Prostate gland (tissue), 2 donors: Measurements from ENCODE around the gene LYSMD1. TPM values are rescaled to one million over a fixed set of nuclear protein-coding genes. Genes with fewer than 3 reads are reported as not detected.
A peak's percentile ranks its signal among the peaks of the same experiment; 100 is the strongest.

Experiments used
- DNase-seq: peaks from one replicate; pipeline ENCODE4 v3.0.0-alpha.2; 2019; ENCODE audit warnings: low spot score
- H3K27ac ChIP-seq, 2 donors: fragments of 200-600 bp; sonication (generic); 2 replicates each; pipeline ENCODE4 v1.5.1; 2017 to 2019
- H3K27me3 ChIP-seq: fragments of 200-600 bp; sonication (generic); replicated peaks from 2 replicates; pipeline ENCODE4 v1.5.1; 2019; ENCODE audit not compliant: insufficient read depth
- H3K36me3 ChIP-seq, 2 donors: fragments of 200-600 bp; sonication (generic); 1 replicate in 1 of 2; 2 replicates in 1 of 2; pipeline versions ENCODE4 v1.5.1 to v1.8.1; 2017 to 2019
- H3K4me1 ChIP-seq: fragments of 200-600 bp; sonication (generic); replicated peaks from 2 replicates; pipeline ENCODE4 v1.5.1; 2019
- H3K4me3 ChIP-seq, 2 donors: fragments of 200-600 bp; sonication (generic); 2 replicates each; pipeline ENCODE4 v1.5.1; 2017 to 2019
- H3K9me3 ChIP-seq: fragments of 200-600 bp; sonication (generic); 2 replicates; pipeline ENCODE4 v1.5.1; 2017
- POLR2A ChIP-seq: fragments of 450-650 bp; IDR thresholded peaks from one replicate; pipeline ENCODE4 v1.6.1; 2016; ENCODE audit warnings: antibody characterized with exemption, mild to moderate bottlenecking
- POLR2AphosphoS5 ChIP-seq: sonication (generic); formaldehyde crosslinking; IDR thresholded peaks from one replicate; pipeline ENCODE4 v1.6.1; 2017; ENCODE audit warnings: antibody characterized with exemption
- WGBS: methylation state at CpG from one replicate; pipeline ENCODE4 v1.1.5; 2018; 5-methylcytosine and 5-hydroxymethylcytosine counted together
- intact Hi-C: fragments of 100-400 bp; cut with DNase I; formaldehyde crosslinking; loops from one replicate; pipeline ENCODE4 v1.14.2; 2022
- total RNA-seq, 2 donors: library from RNA; depleted of rRNA; stranded (reverse); fragments of >200 nt; gene quantifications; one replicate each; pipeline ENCODE4 v1.1.0, GENCODE V29; 2016
- TF ChIP-seq, protein P1 (sequence below), 4 experiments: fragments of 200-600 bp in 2 of 4; fragments of 450-650 bp in 2 of 4; sonication (generic) in 2 of 4; IDR thresholded peaks; 1 replicate in 3 of 4; 2 replicates in 1 of 4; pipeline ENCODE4 v1.5.1; 2016 to 2019; ENCODE audit warnings: antibody characterized with exemption in 4 of 4, mild to moderate bottlenecking in 2 of 4, moderate library complexity in 2 of 4

The LYSMD1 gene
- total RNA-seq, 2 donors from 2014 or later, result 7.3 to 19.3 TPM

DNA sequence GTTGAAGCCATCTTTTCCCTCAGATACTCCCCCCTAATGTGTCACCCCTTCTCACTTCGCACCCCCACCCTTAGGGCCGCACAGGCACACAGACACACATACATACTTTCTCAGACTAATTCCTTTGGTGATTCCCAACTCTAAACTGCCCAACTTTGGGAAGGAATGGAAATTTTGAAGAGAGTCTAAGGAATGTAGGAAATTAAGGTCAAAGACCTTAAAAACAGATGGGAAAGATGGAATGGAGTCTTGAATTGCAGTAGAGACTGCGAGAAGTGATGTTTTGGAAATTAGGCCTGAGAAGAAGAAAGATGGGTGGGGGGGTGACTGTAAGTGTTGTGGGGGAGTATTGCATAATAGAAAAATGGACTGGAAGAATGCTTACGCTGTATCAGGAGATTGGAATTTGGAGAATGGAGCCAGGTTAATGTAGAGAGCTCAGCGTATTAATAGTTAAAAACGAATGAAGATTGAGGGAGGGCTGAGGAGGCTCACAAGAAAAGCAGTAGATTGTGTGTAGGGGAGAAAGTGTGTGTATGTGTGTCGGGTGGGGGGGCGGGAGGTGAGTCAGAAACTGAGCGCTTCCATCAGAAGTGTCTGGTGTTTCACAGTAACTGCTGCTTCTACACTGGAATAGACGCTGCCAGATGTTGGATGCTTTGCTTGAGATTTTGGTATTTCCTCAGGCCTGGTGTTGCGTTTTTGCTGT lies 34.3 kb upstream of the LYSMD1 start:
- Histone ChIP-seq H3K36me3 (peaks cover 0 to 4% of the 10 kb centered on the region in 2 donors), H3K4me3 (peak overlapping the region; percentile 55 to 82), H3K9me3 (no peaks in the 10 kb centered on the region), H3K27ac (peak overlapping the region; percentile 26 to 95), H3K4me1 (peaks cover 6% of the 10 kb centered on the region), H3K27me3 (no peaks in the 10 kb centered on the region)
- WGBS, result 15% methylated on average over 11 of the region's 11 CpGs
- intact Hi-C loops, result loop anchor here (2.0 kb wide), 1 partner anchor 55 kb away; the partner anchor contains the start of gene PSMD4
- TF ChIP-seq, protein P1, sequence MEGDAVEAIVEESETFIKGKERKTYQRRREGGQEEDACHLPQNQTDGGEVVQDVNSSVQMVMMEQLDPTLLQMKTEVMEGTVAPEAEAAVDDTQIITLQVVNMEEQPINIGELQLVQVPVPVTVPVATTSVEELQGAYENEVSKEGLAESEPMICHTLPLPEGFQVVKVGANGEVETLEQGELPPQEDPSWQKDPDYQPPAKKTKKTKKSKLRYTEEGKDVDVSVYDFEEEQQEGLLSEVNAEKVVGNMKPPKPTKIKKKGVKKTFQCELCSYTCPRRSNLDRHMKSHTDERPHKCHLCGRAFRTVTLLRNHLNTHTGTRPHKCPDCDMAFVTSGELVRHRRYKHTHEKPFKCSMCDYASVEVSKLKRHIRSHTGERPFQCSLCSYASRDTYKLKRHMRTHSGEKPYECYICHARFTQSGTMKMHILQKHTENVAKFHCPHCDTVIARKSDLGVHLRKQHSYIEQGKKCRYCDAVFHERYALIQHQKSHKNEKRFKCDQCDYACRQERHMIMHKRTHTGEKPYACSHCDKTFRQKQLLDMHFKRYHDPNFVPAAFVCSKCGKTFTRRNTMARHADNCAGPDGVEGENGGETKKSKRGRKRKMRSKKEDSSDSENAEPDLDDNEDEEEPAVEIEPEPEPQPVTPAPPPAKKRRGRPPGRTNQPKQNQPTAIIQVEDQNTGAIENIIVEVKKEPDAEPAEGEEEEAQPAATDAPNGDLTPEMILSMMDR (IDR thresholded peaks at IDR 0.05), result no peak
- TF ChIP-seq POLR2AphosphoS5, result no peak
- TF ChIP-seq POLR2A, result no peak
- no peak for DNase-seq

DNA sequence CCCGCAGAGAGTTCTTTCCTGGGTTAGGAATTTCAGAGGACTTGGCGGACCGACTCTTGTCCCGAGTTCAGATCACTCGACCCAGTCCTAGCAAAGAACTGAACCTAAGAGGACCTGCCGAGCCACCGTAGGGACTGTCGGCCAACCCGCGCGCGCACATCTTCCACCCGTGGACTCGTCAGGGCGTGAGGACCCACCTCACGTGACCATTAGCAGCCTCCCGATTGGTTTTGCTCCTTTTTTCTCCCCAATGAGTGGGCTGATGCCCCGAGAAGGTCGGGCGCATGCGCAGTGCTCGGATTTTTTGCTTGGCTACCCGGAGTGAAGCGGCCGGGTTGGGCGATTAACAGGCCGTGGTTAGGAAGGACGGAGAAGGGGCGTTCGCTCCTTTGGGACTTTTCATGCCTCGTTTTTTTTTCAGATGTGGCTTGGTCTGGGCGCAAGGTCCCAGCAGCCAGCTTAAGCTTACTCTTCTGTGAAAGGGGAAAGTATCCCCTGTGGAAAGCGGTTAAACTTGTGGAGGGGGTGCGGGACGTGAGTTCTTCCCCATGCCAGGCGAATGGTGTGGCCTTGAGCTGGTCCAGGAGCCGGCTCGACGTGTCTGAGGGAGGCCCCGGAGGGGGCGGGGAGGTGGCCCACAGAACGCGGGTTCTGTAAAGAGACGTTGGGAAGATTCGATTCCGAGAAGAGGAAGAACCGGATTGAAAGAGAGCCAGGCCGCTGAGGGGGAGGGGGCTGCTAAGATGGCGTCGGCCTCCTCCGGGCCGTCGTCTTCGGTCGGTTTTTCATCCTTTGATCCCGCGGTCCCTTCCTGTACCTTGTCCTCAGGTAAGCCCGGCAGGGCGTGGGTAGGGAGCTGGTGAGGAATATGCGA lies 32.8 kb upstream of the LYSMD1 start, which contains the start of gene PIP5K1A:
TSS of gene PIP5K1A (plus strand) at position 299 of the 874 bp plus-strand sequence. CDS start at position 744, 445 bp downstream.
- Histone ChIP-seq H3K9me3 (no peaks in the 10 kb centered on the region), H3K27ac (peak within 1 kb of the TSS; percentile 83 to 95), H3K27me3 (no peaks in the 10 kb centered on the region), H3K4me3 (peak within 1 kb of the TSS; percentile 55 to 82), H3K4me1 (peaks cover 6% of the 10 kb centered on the region), H3K36me3 (peaks cover 0 to 4% of the 10 kb centered on the region in 2 donors)
- DNase-seq, result peak; percentile 96
- WGBS, result under 1% methylated on average over 60 of the region's 60 CpGs
- TF ChIP-seq, protein P1 (IDR thresholded peaks at IDR 0.05), result no peak
- TF ChIP-seq POLR2AphosphoS5, result peak; percentile 97
- peak; percentile 81 for TF ChIP-seq POLR2A
- intact Hi-C loops, result loop anchor here (2.0 kb wide), 1 partner anchor 56 kb away; the partner anchor contains the start of gene PSMD4

DNA sequence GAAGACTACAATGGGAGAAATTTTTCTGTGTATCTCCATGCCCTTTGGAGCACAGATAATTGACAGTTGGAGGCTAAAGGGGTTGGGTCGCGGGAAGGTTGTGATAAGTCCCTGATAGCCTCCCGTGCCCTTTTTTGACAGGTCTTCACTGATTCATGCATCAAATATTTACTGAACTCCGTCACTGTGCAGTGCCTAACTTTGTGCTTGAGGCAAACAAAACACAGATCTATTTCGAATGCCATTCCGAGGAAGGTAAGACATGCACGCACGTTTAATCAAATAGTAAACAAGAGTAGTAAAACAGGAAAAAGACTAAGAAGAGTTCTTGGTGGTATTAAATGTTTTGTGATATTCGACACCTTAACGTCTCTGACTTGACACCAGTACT lies 32.2 kb upstream of the LYSMD1 start:
- intact Hi-C loops, result loop anchor here (2.0 kb wide), 1 partner anchor 57 kb away; the partner anchor contains the start of gene PSMD4

DNA sequence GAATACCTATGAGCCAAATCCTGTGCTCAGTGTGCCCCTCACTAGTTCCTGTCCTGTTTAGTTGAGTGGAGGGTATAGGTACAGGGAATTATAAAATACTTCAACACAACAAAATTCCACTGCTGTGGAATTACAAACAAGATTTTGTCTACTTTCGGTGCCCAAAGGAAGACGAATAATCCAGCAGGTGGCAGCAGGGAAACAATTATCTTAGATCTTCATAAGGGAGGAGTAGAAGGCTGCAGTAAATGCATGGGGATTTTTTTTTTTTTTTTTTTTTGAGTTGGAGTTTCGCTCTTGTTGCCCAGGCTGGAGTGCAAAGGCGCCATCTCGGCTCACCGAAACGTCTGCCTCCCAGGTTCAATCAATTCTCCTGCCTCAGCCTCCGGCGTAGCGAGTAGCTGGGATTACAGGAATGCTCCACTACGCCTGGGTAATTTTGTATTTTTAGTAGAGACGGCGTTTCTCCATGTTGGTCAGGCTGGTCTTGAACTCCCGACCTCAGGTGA lies 30.6 kb upstream of the LYSMD1 start:
- Histone ChIP-seq H3K27me3 (no peaks in the 10 kb centered on the region), H3K27ac (peak overlapping the region; percentile 38 to 40), H3K4me3 (no peak overlapping the region), H3K36me3 (no peaks in the 10 kb centered on the region), H3K9me3 (no peaks in the 10 kb centered on the region), H3K4me1 (peaks cover 6% of the 10 kb centered on the region)
- intact Hi-C loops, result no loop called here
- peak; percentile 72 for DNase-seq
- TF ChIP-seq POLR2A (no peak), POLR2AphosphoS5 (peak; percentile 64)
- TF ChIP-seq, protein P1 (IDR thresholded peaks at IDR 0.05), result peak; percentile 19 to 69 (median 56)
- 35% methylated on average over 14 of the region's 14 CpGs for WGBS

More for the DNA sequence above, 32.2 kb upstream of the LYSMD1 start:
- Histone ChIP-seq H3K4me1 (peaks cover 6% of the 10 kb centered on the region), H3K27ac (peak overlapping the region; percentile 83 to 95), H3K4me3 (peak overlapping the region; percentile 55 to 82), H3K36me3 (peaks cover 0 to 2% of the 10 kb centered on the region in 2 donors), H3K9me3 (no peaks in the 10 kb centered on the region), H3K27me3 (no peaks in the 10 kb centered on the region)
- DNase-seq, result no peak
- TF ChIP-seq, protein P1 (IDR thresholded peaks at IDR 0.05), result no peak
- no peak for TF ChIP-seq POLR2A
- TF ChIP-seq POLR2AphosphoS5, result no peak
- 10% methylated on average over 10 of the region's 10 CpGs for WGBS
